OCI-LY1 (cell line): ENCODE measurements around the gene AMOTL1.

Source experiments
- H2AFZ ChIP-seq: fragments of 200-600 bp; sonication (generic), shearing (Covaris generic); 2 replicates; pipeline ENCODE4 v1.6.0; 2014; ENCODE audit warnings: antibody characterized with exemption, mild to moderate bottlenecking, low read length
- H3F3A ChIP-seq: fragments of 200-600 bp; sonication (generic), shearing (Covaris generic); 2 replicates; pipeline ENCODE4 v1.6.0; 2014; ENCODE audit warnings: mild to moderate bottlenecking, antibody characterized with exemption, low read length, moderate library complexity; ENCODE audit not compliant: insufficient read depth
- H3K27ac ChIP-seq: fragments of 200-600 bp; sonication (generic); 2 replicates; pipeline ENCODE4 v1.5.1; 2014; ENCODE audit warnings: low read length, mixed run types, mild to moderate bottlenecking, low read depth; ENCODE audit not compliant: poor library complexity, severe bottlenecking
- H3K27me3 ChIP-seq: fragments of 200-600 bp; sonication (generic); 2 replicates; pipeline ENCODE4 v1.6.0; 2014; ENCODE audit warnings: antibody characterized with exemption, mild to moderate bottlenecking, low read length, moderate library complexity; ENCODE audit not compliant: insufficient read depth
- H3K36me3 ChIP-seq: fragments of 200-600 bp; sonication (generic); 2 replicates; pipeline ENCODE4 v1.6.1; 2014; ENCODE audit warnings: mild to moderate bottlenecking, antibody characterized with exemption, low read length, moderate library complexity, mixed read lengths; ENCODE audit not compliant: insufficient read depth
- H3K4me1 ChIP-seq: fragments of 200-600 bp; sonication (generic); 2 replicates; pipeline ENCODE4 v1.5.1; 2014; ENCODE audit warnings: mild to moderate bottlenecking, low read length, moderate library complexity; ENCODE audit not compliant: insufficient read depth, severe bottlenecking
- H3K4me2 ChIP-seq: fragments of 200-600 bp; sonication (generic), shearing (Covaris generic); 2 replicates; pipeline ENCODE4 v1.6.1; 2014; ENCODE audit warnings: low read length
- H3K4me3 ChIP-seq: fragments of 200-600 bp; sonication (generic); 2 replicates; pipeline ENCODE4 v1.5.1; 2014; ENCODE audit warnings: low read length, low read depth, mild to moderate bottlenecking, mixed read lengths; ENCODE audit not compliant: poor library complexity, severe bottlenecking
- H3K79me2 ChIP-seq: fragments of 200-600 bp; shearing (Covaris generic); 2 replicates; pipeline ENCODE4 v1.6.1; 2016; ENCODE audit warnings: mixed run types, low read length, mixed read lengths; ENCODE audit not compliant: insufficient read depth
- H3K9ac ChIP-seq: fragments of 200-600 bp; sonication (generic), shearing (Covaris generic); 2 replicates; pipeline ENCODE4 v1.6.1; 2014; ENCODE audit warnings: mild to moderate bottlenecking, low read length, mixed read lengths
- H3K9me2 ChIP-seq: fragments of 200-600 bp; sonication (generic), shearing (Covaris generic); 2 replicates; pipeline ENCODE4 v1.6.1; 2014; ENCODE audit warnings: low read depth, mild to moderate bottlenecking, low read length, mixed read lengths
- H3K9me3 ChIP-seq: fragments of 200-600 bp; shearing (Covaris generic); 2 replicates; pipeline ENCODE4 v1.6.1; 2014; ENCODE audit warnings: low read length, mixed read lengths
- H4K20me1 ChIP-seq: fragments of 200-600 bp; sonication (generic), shearing (Covaris generic); 2 replicates; pipeline ENCODE4 v1.6.0; 2016; ENCODE audit warnings: mild to moderate bottlenecking, low read length; ENCODE audit not compliant: insufficient read depth
- CTCF ChIP-seq: fragments of 200-600 bp; sonication (generic), shearing (Covaris generic); IDR thresholded peaks from 2 replicates; pipeline ENCODE4 v1.5.1; 2017; ENCODE audit warnings: mild to moderate bottlenecking, antibody characterized with exemption, low read length, moderate library complexity, mixed read lengths
- EZH2 ChIP-seq: fragments of 200-600 bp; sonication (generic), shearing (Covaris generic); IDR thresholded peaks from 2 replicates; pipeline ENCODE4 v1.8.0; 2017; ENCODE audit warnings: borderline replicate concordance, mixed run types, mild to moderate bottlenecking, antibody characterized with exemption, low read length, moderate library complexity, mixed read lengths

AMOTL1 gene

GRCh38 chr11:94747601-94748041 lies 20.5 kb upstream of the AMOTL1 start:
- Histone ChIP-seq H3K4me3 (no peak overlapping the region), H3K79me2 (no peaks in the 10 kb centered on the region), H4K20me1 (no peaks in the 10 kb centered on the region), H3K27ac (no peak overlapping the region), H3K4me2 (no peak overlapping the region), H3K4me1 (no peaks in the 10 kb centered on the region), H3F3A (no peaks in the 10 kb centered on the region), H3K9me2 (no peaks in the 10 kb centered on the region), H3K9ac (no peak overlapping the region), H2AFZ (no peak overlapping the region), H3K36me3 (no peaks in the 10 kb centered on the region), H3K27me3 (no peaks in the 10 kb centered on the region), H3K9me3 (no peaks in the 10 kb centered on the region)
- no peak for TF ChIP-seq EZH2
- no peak for TF ChIP-seq CTCF

- H3F3A ChIP-seq: no peaks in the 10 kb centered on the region
- no peaks in the 10 kb centered on the region for H4K20me1 ChIP-seq
- no peak overlapping the region for H3K9ac ChIP-seq
- H3K27ac ChIP-seq: no peak overlapping the region
- H3K27me3 ChIP-seq: no peaks in the 10 kb centered on the region
- TF ChIP-seq EZH2 (no peak), CTCF (no peak)
- H3K4me2 ChIP-seq: no peak overlapping the region
- no peaks in the 10 kb centered on the region for H3K36me3 ChIP-seq
- no peaks in the 10 kb centered on the region for H3K9me3 ChIP-seq
- H2AFZ ChIP-seq: no peak overlapping the region
- no peak overlapping the region for H3K4me3 ChIP-seq
- H3K9me2 ChIP-seq: no peaks in the 10 kb centered on the region
- no peaks in the 10 kb centered on the region for H3K4me1 ChIP-seq
- H3K79me2 ChIP-seq: no peaks in the 10 kb centered on the region
These were observed 18.8 kb upstream of the AMOTL1 start for GRCh38 chr11:94749369-94749768.

GRCh38 chr11:94750319-94751217 lies 17.6 kb upstream of the AMOTL1 start:
- no peaks in the 10 kb centered on the region for H3K27me3 ChIP-seq
- no peaks in the 10 kb centered on the region for H3K9me3 ChIP-seq
- no peak overlapping the region for H3K9ac ChIP-seq
- H3K36me3 ChIP-seq: no peaks in the 10 kb centered on the region
- no peak overlapping the region for H3K4me2 ChIP-seq
- no peaks in the 10 kb centered on the region for H4K20me1 ChIP-seq
- no peak overlapping the region for H3K27ac ChIP-seq
- H3K79me2 ChIP-seq: no peaks in the 10 kb centered on the region
- no peak overlapping the region for H2AFZ ChIP-seq
- TF ChIP-seq EZH2: no peak
- TF ChIP-seq CTCF: no peak
- H3K4me3 ChIP-seq: no peak overlapping the region
- H3K9me2 ChIP-seq: no peaks in the 10 kb centered on the region
- no peaks in the 10 kb centered on the region for H3K4me1 ChIP-seq
- H3F3A ChIP-seq: no peaks in the 10 kb centered on the region
